SK-N-SH treated with all-trans-retinoic acid at 6 μM for 48 hours (cell line): ENCODE data around the gene ADGRG6.

Experiments used
- ATAC-seq: fragments of 200-7000 bp; cut with Tn5 transposase; 3 replicates; pipeline ENCODE4 v1.9.1; 2020; ENCODE audit warnings: mild to moderate bottlenecking, moderate library complexity
- BACH2 ChIP-seq: fragments of 250-450 bp; sonication (Bioruptor Pico); IDR thresholded peaks from 2 replicates; pipeline ENCODE4 v1.9.0; 2021; ENCODE audit warnings: mild to moderate bottlenecking, borderline replicate concordance
- CSDC2 ChIP-seq: fragments of 250-450 bp; sonication (Bioruptor Pico); IDR thresholded peaks from 2 replicates; pipeline ENCODE4 v1.5.0; 2020; ENCODE audit warnings: mild to moderate bottlenecking, moderate library complexity
- CSRNP3 ChIP-seq: fragments of 250-450 bp; sonication (Bioruptor Pico); IDR thresholded peaks from 2 replicates; pipeline ENCODE4 v1.5.1; 2021; ENCODE audit warnings: mild to moderate bottlenecking, moderate library complexity
- ESRRG ChIP-seq: fragments of 250-450 bp; sonication (Bioruptor Pico); IDR thresholded peaks from 2 replicates; pipeline ENCODE4 v1.6.1; 2021; ENCODE audit warnings: mild to moderate bottlenecking
- GLIS3 ChIP-seq: fragments of 250-450 bp; sonication (Bioruptor Pico); IDR thresholded peaks from 2 replicates; pipeline ENCODE4 v1.5.0; 2020; ENCODE audit warnings: mild to moderate bottlenecking, moderate library complexity
- ISL1 ChIP-seq: fragments of 250-450 bp; sonication (Bioruptor Pico); IDR thresholded peaks from 2 replicates; pipeline ENCODE4 v2.1.2; 2022; ENCODE audit warnings: mild to moderate bottlenecking, moderate library complexity
- OSR1 ChIP-seq: fragments of 250-450 bp; sonication (Bioruptor Pico); IDR thresholded peaks from 2 replicates; pipeline ENCODE4 v1.8.0; 2022; ENCODE audit warnings: moderate library complexity, mild to moderate bottlenecking, inconsistent platforms
- PPARA ChIP-seq: fragments of 250-450 bp; sonication (Bioruptor Pico); IDR thresholded peaks from 2 replicates; pipeline ENCODE4 v1.5.0; 2020; ENCODE audit warnings: mild to moderate bottlenecking, borderline replicate concordance
- RARB ChIP-seq: fragments of 250-450 bp; sonication (Bioruptor Pico); IDR thresholded peaks from 2 replicates; pipeline ENCODE4 v1.8.0; 2021; ENCODE audit warnings: mild to moderate bottlenecking, moderate library complexity
- SNAI2 ChIP-seq: fragments of 250-450 bp; sonication (Bioruptor Pico); IDR thresholded peaks from 2 replicates; pipeline ENCODE4 v1.5.0; 2020; ENCODE audit warnings: mild to moderate bottlenecking, moderate library complexity
- TCF4 ChIP-seq: fragments of 250-450 bp; sonication (Bioruptor Pico); IDR thresholded peaks from 2 replicates; pipeline ENCODE4 v1.8.0; 2021; ENCODE audit warnings: mild to moderate bottlenecking, moderate library complexity, borderline replicate concordance
- TSHZ2 ChIP-seq: fragments of 250-450 bp; sonication (Bioruptor Pico); IDR thresholded peaks from 2 replicates; pipeline ENCODE4 v1.5.0; 2020; ENCODE audit warnings: mild to moderate bottlenecking, moderate library complexity
- ZC3H10 ChIP-seq: fragments of 250-450 bp; sonication (Bioruptor Pico); IDR thresholded peaks from 2 replicates; pipeline ENCODE4 v1.5.1; 2021; ENCODE audit warnings: mild to moderate bottlenecking, moderate library complexity
- ZFP3 ChIP-seq: fragments of 250-450 bp; sonication (Bioruptor Pico); IDR thresholded peaks from 2 replicates; pipeline ENCODE4 v1.5.0; 2020; ENCODE audit warnings: mild to moderate bottlenecking, moderate library complexity
- ZNF565 ChIP-seq: fragments of 450-650 bp; formaldehyde crosslinking; conservative IDR thresholded peaks from 2 replicates; pipeline ENCODE4 v1.5.0; 2020; ENCODE audit warnings: low read depth, mild to moderate bottlenecking, moderate library complexity
- ZNF70 ChIP-seq: fragments of 450-650 bp; formaldehyde crosslinking; IDR thresholded peaks from 2 replicates; pipeline ENCODE4 v1.5.0; 2020; ENCODE audit warnings: mild to moderate bottlenecking, moderate library complexity
- ZNF8 ChIP-seq: fragments of 450-650 bp; formaldehyde crosslinking; IDR thresholded peaks from 2 replicates; pipeline ENCODE4 v1.5.0; 2020; ENCODE audit warnings: mild to moderate bottlenecking, moderate library complexity
- TF ChIP-seq, protein P1 (sequence below): fragments of 250-450 bp; sonication (Bioruptor Pico); IDR thresholded peaks from 2 replicates; pipeline ENCODE4 v1.5.1; 2020; ENCODE audit warnings: low read depth, mild to moderate bottlenecking, moderate library complexity
- TF ChIP-seq, protein P2 (sequence below): fragments of 250-450 bp; sonication (Bioruptor Pico); IDR thresholded peaks from 2 replicates; pipeline ENCODE4 v1.8.0; 2021; ENCODE audit warnings: low read depth, mild to moderate bottlenecking, moderate library complexity, borderline replicate concordance

The ADGRG6 gene

DNA sequence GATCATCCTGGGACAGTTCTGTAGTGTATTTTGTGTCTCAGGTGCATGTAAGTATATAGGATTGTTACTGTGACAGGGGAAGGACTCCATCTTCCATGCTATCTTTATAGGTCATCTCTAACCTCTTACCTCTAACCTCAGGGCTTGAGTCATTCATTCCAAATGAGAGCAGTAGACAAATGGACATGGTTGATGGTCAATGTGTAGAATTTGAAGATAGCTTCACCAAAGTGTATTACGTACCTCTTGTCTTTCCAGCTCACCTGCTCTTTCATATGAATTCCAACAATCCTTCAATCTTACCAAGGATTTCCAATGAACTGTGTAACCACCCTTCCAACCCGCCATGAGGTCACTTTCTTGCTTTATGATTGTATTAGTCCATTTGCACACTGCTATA, 8.7 kb upstream of the ADGRG6 start (continued):
- TF ChIP-seq TSHZ2 (CRISPR knock-in tag) (no peak), TCF4 (CRISPR knock-in tag) (no peak), PPARA (no peak), ZC3H10 (CRISPR knock-in tag) (no peak), RARB (no peak)

DNA sequence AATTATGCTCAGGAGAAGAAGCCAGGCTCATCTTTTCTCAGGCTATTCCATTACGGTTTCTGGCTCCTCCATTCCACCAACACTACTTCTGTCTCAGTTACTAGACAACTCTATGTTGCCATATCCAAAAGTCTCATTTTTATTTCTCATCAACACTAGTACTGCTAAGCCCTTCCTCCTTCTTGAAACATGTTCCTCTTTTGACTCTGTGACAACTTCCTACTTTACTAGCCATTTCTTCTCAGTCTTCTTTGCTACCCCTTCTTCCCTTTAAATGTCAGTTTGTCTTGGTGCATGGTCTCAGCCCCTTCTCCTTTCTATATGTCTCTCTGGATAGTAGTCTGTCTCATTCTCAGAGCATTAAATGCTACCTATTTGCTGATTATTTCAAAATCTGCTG, 7.1 kb upstream of the ADGRG6 start:
- TF ChIP-seq GLIS3 (CRISPR knock-in tag) (no peak), BACH2 (CRISPR knock-in tag) (no peak), CSRNP3 (no peak), RARB (no peak)
- no peak for ATAC-seq

- no peak for ATAC-seq
- TF ChIP-seq GLIS3 (CRISPR knock-in tag), result no peak
- no peak for TF ChIP-seq PPARA
- no peak for TF ChIP-seq TSHZ2 (CRISPR knock-in tag)
- no peak for TF ChIP-seq ZC3H10 (CRISPR knock-in tag)
- no peak for TF ChIP-seq CSRNP3
- TF ChIP-seq ESRRG (CRISPR knock-in tag), result no peak
- no peak for TF ChIP-seq BACH2 (CRISPR knock-in tag)
- TF ChIP-seq, protein P1, sequence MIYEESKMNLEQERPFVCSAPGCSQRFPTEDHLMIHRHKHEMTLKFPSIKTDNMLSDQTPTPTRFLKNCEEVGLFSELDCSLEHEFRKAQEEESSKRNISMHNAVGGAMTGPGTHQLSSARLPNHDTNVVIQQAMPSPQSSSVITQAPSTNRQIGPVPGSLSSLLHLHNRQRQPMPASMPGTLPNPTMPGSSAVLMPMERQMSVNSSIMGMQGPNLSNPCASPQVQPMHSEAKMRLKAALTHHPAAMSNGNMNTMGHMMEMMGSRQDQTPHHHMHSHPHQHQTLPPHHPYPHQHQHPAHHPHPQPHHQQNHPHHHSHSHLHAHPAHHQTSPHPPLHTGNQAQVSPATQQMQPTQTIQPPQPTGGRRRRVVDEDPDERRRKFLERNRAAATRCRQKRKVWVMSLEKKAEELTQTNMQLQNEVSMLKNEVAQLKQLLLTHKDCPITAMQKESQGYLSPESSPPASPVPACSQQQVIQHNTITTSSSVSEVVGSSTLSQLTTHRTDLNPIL (CRISPR knock-in tag), result no peak
- no peak for TF ChIP-seq ZNF565 (CRISPR knock-in tag)
- no peak for TF ChIP-seq ZFP3 (CRISPR knock-in tag)
- TF ChIP-seq TCF4 (CRISPR knock-in tag), result no peak
- TF ChIP-seq ZNF8, result no peak
These were observed 4.7 kb upstream of the ADGRG6 start for GRCh38 chr6:142296975-142297604.

DNA sequence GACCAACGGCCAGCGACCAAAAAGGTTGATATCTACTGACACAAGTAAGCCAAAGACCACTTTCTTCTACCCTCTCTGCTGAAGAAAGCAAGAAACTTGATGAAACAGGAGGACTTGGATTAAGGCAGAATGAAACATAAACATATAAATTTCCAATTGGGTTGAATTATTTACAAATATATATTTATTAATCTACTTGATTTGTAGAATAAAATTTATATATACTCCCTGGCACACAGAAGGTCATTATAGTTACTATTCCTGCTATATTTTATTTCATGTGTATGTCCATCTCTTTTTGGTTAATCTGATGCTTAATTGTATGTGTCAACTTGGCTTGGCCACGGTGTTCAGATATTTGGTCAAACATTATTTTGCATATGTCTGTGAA, 4.2 kb upstream of the ADGRG6 start:
- no peak for ATAC-seq
- TF ChIP-seq, protein P2, sequence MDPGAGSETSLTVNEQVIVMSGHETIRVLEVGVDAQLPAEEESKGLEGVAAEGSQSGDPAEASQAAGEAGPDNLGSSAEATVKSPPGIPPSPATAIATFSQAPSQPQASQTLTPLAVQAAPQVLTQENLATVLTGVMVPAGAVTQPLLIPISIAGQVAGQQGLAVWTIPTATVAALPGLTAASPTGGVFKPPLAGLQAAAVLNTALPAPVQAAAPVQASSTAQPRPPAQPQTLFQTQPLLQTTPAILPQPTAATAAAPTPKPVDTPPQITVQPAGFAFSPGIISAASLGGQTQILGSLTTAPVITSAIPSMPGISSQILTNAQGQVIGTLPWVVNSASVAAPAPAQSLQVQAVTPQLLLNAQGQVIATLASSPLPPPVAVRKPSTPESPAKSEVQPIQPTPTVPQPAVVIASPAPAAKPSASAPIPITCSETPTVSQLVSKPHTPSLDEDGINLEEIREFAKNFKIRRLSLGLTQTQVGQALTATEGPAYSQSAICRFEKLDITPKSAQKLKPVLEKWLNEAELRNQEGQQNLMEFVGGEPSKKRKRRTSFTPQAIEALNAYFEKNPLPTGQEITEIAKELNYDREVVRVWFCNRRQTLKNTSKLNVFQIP (CRISPR knock-in tag), result no peak
- no peak for TF ChIP-seq CSRNP3
- TF ChIP-seq BACH2 (CRISPR knock-in tag), result no peak
- TF ChIP-seq ISL1 (CRISPR knock-in tag), result no peak
- TF ChIP-seq OSR1 (CRISPR knock-in tag), result no peak
- no peak for TF ChIP-seq PPARA
- TF ChIP-seq ZNF565 (CRISPR knock-in tag), result no peak
- no peak for TF ChIP-seq ZNF70 (CRISPR knock-in tag)
- no peak for TF ChIP-seq ESRRG (CRISPR knock-in tag)
- TF ChIP-seq, protein P1 (CRISPR knock-in tag), result no peak
- TF ChIP-seq SNAI2 (CRISPR knock-in tag), result no peak
- no peak for TF ChIP-seq CSDC2 (CRISPR knock-in tag)
- no peak for TF ChIP-seq ZNF8
- no peak for TF ChIP-seq GLIS3 (CRISPR knock-in tag)
- no peak for TF ChIP-seq ZC3H10 (CRISPR knock-in tag)
- no peak for TF ChIP-seq ZFP3 (CRISPR knock-in tag)
- TF ChIP-seq RARB, result no peak
